Ectodermal cell (in vitro differentiated cells): Measurements from ENCODE around the gene CDK5RAP3.
A peak's percentile ranks its signal among the peaks of the same experiment; 100 is the strongest.

Experiments used
- H3K27ac ChIP-seq: 2 replicates; pipeline ENCODE4 v1.7.0; 2013; ENCODE audit warnings: mild to moderate bottlenecking, low read depth, low read length; ENCODE audit not compliant: insufficient read depth, poor library complexity, severe bottlenecking
- H3K27me3 ChIP-seq: 2 replicates; pipeline ENCODE4 v1.7.0; 2013; ENCODE audit warnings: mild to moderate bottlenecking, low read length; ENCODE audit not compliant: insufficient read depth, control insufficient read depth, poor library complexity, severe bottlenecking
- H3K36me3 ChIP-seq: one replicate; pipeline ENCODE4 v1.7.0; 2013; ENCODE audit warnings: low read length; ENCODE audit not compliant: control insufficient read depth, insufficient read depth
- H3K4me1 ChIP-seq: one replicate; pipeline ENCODE4 v1.7.0; 2013; ENCODE audit warnings: low read length; ENCODE audit not compliant: control insufficient read depth, insufficient read depth
- H3K4me3 ChIP-seq: 2 replicates; pipeline ENCODE4 v1.7.0; 2013; ENCODE audit warnings: low read depth, low read length, control low read depth; ENCODE audit not compliant: insufficient read depth
- H3K9me3 ChIP-seq: 2 replicates; pipeline ENCODE4 v1.7.0; 2013; ENCODE audit warnings: mild to moderate bottlenecking, low read length, moderate library complexity; ENCODE audit not compliant: control insufficient read depth
- WGBS, 2 experiments: methylation state at CpG; one replicate each; pipeline ENCODE4 v1.1.7; 2013; ENCODE audit warnings: missing lambda C conversion rate in 2 of 2; 5-methylcytosine and 5-hydroxymethylcytosine counted together

CDK5RAP3 gene

GRCh38 chr17:47935961-47936360, 35.0 kb upstream of the CDK5RAP3 start:
- H3K4me3 ChIP-seq: no peak overlapping the region
- H3K27me3 ChIP-seq: peaks cover 3% of the 10 kb centered on the region
- H3K4me1 ChIP-seq: no peaks in the 10 kb centered on the region
- WGBS, 2 experiments: 88 to 93% methylated on average over 5 of the region's 5 CpGs
- no peak overlapping the region for H3K27ac ChIP-seq
- H3K36me3 ChIP-seq: no peaks in the 10 kb centered on the region
- H3K9me3 ChIP-seq: no peaks in the 10 kb centered on the region

- Histone ChIP-seq H3K4me3 (no peak overlapping the region), H3K27me3 (peaks cover 4% of the 10 kb centered on the region), H3K9me3 (no peaks in the 10 kb centered on the region), H3K36me3 (no peaks in the 10 kb centered on the region), H3K27ac (no peak overlapping the region), H3K4me1 (no peaks in the 10 kb centered on the region)
- 96% methylated on average over 5 of the region's 5 CpGs for WGBS, 2 experiments
These were observed 33.0 kb upstream of the CDK5RAP3 start for GRCh38 chr17:47937941-47938340.

GRCh38 chr17:47941246-47942095, 29.4 kb upstream of the CDK5RAP3 start, which contains the start of gene PNPO:
PNPO (plus strand) TSS chr17:47941571; CDS start chr17:47941676, 105 bp downstream.
- Histone ChIP-seq H3K4me3 (peak within 1 kb of the TSS; percentile 60), H3K27ac (no peak within 1 kb of the TSS), H3K9me3 (no peaks in the 10 kb centered on the region), H3K4me1 (no peaks in the 10 kb centered on the region), H3K27me3 (peaks cover 4% of the 10 kb centered on the region), H3K36me3 (no peaks in the 10 kb centered on the region)
- 12% methylated on average over 50 of the region's 50 CpGs for WGBS, 2 experiments

- Histone ChIP-seq H3K36me3 (no peaks in the 10 kb centered on the region), H3K27me3 (peaks cover 4% of the 10 kb centered on the region), H3K9me3 (no peaks in the 10 kb centered on the region), H3K27ac (no peak overlapping the region), H3K4me3 (peak overlapping the region; percentile 60), H3K4me1 (no peaks in the 10 kb centered on the region)
- 36 to 42% methylated on average over 5 of the region's 5 CpGs for WGBS, 2 experiments
These were observed 28.8 kb upstream of the CDK5RAP3 start for GRCh38 chr17:47942096-47942510.

- 68 to 79% methylated on average over 5 to 6 of the region's 6 CpGs for WGBS, 2 experiments
These were observed 28.3 kb upstream of the CDK5RAP3 start for GRCh38 chr17:47942568-47942967.

GRCh38 chr17:47945080-47945479, 25.8 kb upstream of the CDK5RAP3 start:
- Histone ChIP-seq H3K27me3 (peaks cover 4% of the 10 kb centered on the region), H3K4me1 (peaks cover 5% of the 10 kb centered on the region), H3K4me3 (no peak overlapping the region), H3K9me3 (no peaks in the 10 kb centered on the region), H3K36me3 (no peaks in the 10 kb centered on the region), H3K27ac (no peak overlapping the region)
- 93 to 94% methylated on average over 8 of the region's 8 CpGs for WGBS, 2 experiments

More at GRCh38 chr17:47942568-47942967, 28.3 kb upstream of the CDK5RAP3 start:
- Histone ChIP-seq H3K4me1 (no peaks in the 10 kb centered on the region), H3K4me3 (no peak overlapping the region), H3K36me3 (no peaks in the 10 kb centered on the region), H3K27me3 (peaks cover 4% of the 10 kb centered on the region), H3K9me3 (no peaks in the 10 kb centered on the region), H3K27ac (no peak overlapping the region)

GRCh38 chr17:47945529-47946508, 25.1 kb upstream of the CDK5RAP3 start:
- Histone ChIP-seq H3K9me3 (no peaks in the 10 kb centered on the region), H3K27me3 (peaks cover 3% of the 10 kb centered on the region), H3K4me3 (no peak overlapping the region), H3K36me3 (no peaks in the 10 kb centered on the region), H3K4me1 (peaks cover 5% of the 10 kb centered on the region), H3K27ac (no peak overlapping the region)
- WGBS, 2 experiments: 94 to 97% methylated on average over 10 of the region's 10 CpGs

DNA sequence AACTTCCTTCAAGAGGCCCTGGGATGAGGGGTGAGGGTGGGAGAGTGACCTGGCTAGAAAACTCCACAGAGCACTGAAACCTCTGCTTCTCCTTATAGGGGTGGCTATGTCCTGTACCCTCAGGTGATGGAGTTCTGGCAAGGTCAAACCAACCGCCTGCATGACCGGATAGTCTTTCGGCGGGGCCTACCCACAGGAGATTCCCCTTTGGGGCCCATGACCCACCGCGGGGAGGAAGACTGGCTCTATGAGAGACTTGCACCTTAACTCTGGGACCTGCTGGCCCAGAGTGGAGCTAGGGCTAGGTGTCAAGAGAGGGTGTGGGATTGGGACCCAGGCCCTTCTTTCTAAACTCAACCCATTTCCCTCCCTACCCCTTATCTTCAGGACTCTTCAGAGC, 24.4 kb upstream of the CDK5RAP3 start:
- WGBS, 2 experiments: 94 to 97% methylated on average over 6 of the region's 6 CpGs
- peaks cover 5% of the 10 kb centered on the region for H3K4me1 ChIP-seq
- no peaks in the 10 kb centered on the region for H3K36me3 ChIP-seq
- H3K27me3 ChIP-seq: no peaks in the 10 kb centered on the region
- no peak overlapping the region for H3K27ac ChIP-seq
- no peaks in the 10 kb centered on the region for H3K9me3 ChIP-seq
- no peak overlapping the region for H3K4me3 ChIP-seq

- Histone ChIP-seq H3K27ac (no peak overlapping the region), H3K4me3 (no peak overlapping the region), H3K36me3 (no peaks in the 10 kb centered on the region), H3K9me3 (no peaks in the 10 kb centered on the region), H3K4me1 (peaks cover 5% of the 10 kb centered on the region), H3K27me3 (no peaks in the 10 kb centered on the region)
- 27 to 32% methylated on average over 2 of the region's 2 CpGs for WGBS, 2 experiments
These were observed 23.9 kb upstream of the CDK5RAP3 start for GRCh38 chr17:47946929-47947397.
